Vagina (tissue), 2 donors: ENCODE measurements around the gene DNAH10.

Experiments
- CTCF ChIP-seq, 3 experiments: fragments of 450-650 bp in 2 of 3; fragments of 200-600 bp in 1 of 3; sonication (generic) in 1 of 3; IDR thresholded peaks; one replicate each; pipeline ENCODE4 v1.5.1; 2017 to 2019; ENCODE audit warnings: antibody characterized with exemption in 3 of 3, mild to moderate bottlenecking in 2 of 3, moderate library complexity in 2 of 3
- POLR2A ChIP-seq, 2 donors: fragments of 450-650 bp; IDR thresholded peaks; one replicate each; pipeline ENCODE4 v1.6.1; 2017; ENCODE audit warnings: antibody characterized with exemption in 2 of 2, mild to moderate bottlenecking in 2 of 2, moderate library complexity in 2 of 2
- POLR2AphosphoS5 ChIP-seq, 2 donors: sonication (generic); formaldehyde crosslinking; IDR thresholded peaks; one replicate each; pipeline ENCODE4 v1.9.0; 2017; ENCODE audit warnings: antibody characterized with exemption in 2 of 2, mild to moderate bottlenecking in 2 of 2, low read depth in 1 of 2; ENCODE audit not compliant: insufficient read depth in 1 of 2

- TF ChIP-seq CTCF (IDR thresholded peaks at IDR 0.05) (no peak), POLR2A (IDR thresholded peaks at IDR 0.05) (no peak), POLR2AphosphoS5 (IDR thresholded peaks at IDR 0.05; ENCODE audit: insufficient read depth in 1 of 2, low read depth in 1 of 2) (no peak)
Measured at GRCh38 chr12:123798518-123798917, 36.4 kb downstream of the DNAH10 start.
